Globus pallidus (tissue), 1 donor: Measurements from ENCODE around the gene KCNIP1.

Source experiments
- DNase-seq: peaks from one replicate; pipeline ENCODE4 v3.0.0-alpha.2; 2015; ENCODE audit warnings: low spot score

KCNIP1 gene

GRCh38 chr5:170629566-170630175 is 125.9 kb downstream of the KCNIP1 start:
- DNase-seq, result no peak

DNA sequence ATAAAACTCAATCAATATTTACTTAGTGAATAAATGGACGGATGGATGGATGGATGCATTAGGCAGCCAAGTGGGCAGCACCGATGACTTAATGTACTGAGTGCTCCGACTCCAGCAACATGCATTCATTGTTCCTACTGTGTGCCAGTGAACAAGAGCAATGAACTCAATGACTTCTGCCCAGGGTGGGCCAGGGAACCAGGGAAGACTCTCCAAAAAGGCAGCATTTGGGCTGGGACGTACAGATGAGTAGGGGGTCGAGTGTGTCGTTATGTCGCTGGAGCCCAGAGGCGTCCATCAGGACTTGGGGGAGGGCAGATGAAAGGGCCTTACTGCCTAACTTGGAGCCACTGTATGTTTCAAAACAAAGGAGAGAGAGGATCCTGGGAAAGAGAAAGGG is 126.4 kb downstream of the KCNIP1 start:
- DNase-seq, result no peak

- peak; percentile 51 for DNase-seq
These were observed 126.9 kb downstream of the KCNIP1 start for GRCh38 chr5:170630711-170631141.

GRCh38 chr5:170631466-170632195 is 127.8 kb downstream of the KCNIP1 start:
- peak; percentile 47 for DNase-seq

DNA sequence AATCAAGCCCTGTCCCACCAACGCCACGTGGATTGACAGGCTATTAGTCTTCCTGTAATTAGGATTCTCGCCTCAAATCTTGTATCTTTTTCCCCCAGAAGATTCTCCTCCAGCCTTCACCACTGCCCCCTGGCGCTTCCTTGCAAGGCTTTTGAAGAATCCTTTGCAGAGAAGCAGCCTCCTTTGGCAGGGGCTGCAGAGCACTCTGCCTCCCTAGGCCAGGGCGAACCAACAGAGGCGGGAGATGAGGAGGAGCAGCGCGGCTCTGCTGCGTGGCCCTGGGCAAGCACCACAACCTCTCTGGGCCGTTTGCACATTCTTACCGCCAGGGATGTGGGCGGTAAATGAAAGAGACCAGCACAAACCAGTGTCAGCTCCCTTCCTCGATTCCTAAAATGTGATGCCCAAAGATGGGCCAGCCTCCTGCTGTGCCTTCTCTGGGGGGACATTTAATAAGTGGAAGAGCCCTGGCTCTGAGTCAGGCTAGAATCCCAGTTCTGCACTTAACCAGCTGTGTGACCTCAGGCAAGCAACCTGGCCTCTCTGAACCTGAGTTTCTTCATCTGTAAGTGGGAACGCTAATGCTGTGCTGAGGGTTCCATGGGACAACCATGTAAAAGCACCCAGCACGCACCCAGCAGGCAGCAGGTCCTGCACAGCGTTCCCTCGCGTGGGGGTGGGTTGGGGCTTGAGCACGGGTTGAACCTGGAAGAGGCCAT is 128.6 kb downstream of the KCNIP1 start:
- DNase-seq, result no peak

GRCh38 chr5:170632985-170633234 is 129.1 kb downstream of the KCNIP1 start:
- no peak for DNase-seq

DNA sequence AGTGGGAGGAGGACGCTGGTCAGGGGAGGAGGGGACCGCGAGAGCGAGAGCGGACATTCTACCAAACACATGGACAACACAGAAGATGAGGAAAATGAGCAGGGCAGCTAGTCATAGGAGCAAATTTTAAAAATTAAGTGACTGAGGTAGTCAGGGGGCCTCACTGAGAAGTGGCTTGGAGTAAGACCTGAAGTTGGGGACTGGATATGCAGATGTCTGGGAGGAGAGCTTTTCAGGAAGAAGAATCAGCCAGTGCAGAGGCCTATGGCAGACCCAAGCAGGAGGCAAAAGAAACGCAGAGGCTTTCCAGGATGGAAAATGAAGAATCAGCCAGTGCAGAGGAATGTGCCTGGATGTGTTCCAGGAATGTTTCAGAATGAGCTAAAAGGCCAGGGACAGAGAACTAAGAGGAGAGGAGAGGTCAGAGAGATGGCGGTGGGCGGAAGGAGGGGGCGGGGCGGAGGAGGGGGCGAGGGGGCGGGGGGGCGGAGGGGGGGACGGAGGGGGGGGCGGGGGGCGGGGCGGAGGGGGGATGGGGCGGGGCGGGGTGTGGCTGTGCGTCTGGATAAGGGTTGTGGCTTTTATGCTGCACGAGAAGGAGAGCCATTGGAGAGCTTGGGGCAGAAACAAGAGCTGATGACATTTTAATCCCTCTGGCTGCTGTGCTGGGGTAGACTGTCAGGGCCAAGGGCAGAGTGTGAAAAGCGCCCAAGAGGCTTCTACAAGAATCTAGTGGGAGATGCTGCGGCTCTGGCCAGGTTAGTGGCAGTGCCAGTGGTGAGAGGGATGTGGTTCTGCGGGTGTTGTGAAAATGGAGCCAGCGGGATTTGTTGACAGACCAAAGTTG is 129.6 kb downstream of the KCNIP1 start:
- DNase-seq, result peak; percentile 36

GRCh38 chr5:170634256-170634990 is 130.6 kb downstream of the KCNIP1 start:
- DNase-seq, result no peak

DNA sequence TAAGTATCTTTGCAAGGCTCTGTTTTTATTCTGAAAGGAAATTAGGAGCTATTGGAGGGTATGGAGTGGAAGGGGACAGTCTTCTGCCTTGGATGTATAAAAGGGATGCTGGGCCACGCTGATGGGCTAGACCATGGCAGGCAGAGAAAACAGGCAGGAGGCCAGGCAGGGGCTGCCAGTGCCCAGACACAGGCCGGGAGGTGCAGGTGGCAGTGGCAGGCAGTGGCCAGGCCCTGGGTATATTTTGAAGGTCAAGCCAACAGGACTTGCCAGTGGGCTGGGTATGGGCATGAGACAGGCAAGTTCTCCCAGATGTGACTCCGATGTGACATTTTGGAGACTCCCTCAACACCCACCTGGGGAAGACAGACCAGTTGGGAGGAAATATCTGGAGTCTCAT is 131.9 kb downstream of the KCNIP1 start:
- no peak for DNase-seq

DNA sequence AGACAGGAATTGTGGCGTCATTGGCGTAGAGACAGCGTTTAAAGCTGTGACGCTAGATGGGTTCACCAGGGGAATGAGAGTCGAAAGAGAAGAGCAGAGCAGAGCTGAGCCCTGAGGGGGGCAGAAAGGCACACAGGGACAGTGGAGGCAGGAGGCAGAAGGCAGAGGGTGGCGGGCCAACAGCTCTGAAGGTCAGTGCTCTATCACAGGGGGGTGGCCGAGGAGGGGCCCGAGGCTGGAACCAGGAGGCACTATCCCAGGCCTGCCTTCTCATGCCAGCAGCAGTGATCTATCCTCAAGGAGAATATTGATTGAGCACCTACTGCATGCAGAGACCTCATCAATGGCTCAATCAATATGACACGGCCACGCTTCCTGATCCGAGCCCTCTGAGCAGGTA is 132.4 kb downstream of the KCNIP1 start:
- no peak for DNase-seq

- no peak for DNase-seq
These were observed 133.1 kb downstream of the KCNIP1 start for GRCh38 chr5:170636801-170637477.

GRCh38 chr5:170638051-170638450 is 134.2 kb downstream of the KCNIP1 start:
- DNase-seq, result no peak

DNA sequence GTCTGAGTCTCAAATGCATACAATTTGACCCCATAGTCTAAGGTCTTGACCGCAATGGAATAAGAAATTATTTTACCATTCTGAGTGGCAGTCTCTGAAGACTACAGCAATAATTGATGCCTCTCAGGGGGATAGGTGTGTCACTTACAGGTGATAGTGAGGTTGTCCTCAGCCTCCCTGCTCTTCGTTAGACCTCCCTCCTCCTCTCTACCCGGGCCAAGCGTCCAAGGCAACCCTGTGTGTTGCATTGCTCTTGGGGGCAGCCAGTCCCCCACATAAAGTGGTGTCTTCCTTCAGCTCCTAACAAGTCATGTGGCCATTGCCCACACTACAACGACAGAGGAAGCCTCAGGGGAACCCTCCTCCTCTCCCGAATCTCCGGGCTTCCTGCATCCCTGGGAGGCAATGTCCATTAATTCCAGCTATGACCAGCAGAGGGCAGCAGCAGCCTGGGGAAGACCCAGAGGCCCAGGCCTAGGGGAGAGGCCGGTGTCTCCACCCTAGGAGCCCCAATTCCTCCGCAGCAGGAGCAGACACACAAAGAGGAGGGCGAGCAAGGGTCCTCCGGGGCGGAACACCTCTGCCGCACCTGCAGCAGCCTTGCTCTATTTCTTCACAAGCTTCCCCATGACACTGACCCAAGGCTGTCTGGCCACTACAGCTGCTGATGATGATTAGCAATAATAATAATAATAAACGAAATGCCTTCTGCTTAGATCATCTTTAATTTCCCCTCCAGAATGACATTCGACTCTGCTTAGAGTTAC is 134.8 kb downstream of the KCNIP1 start:
- no peak for DNase-seq

GRCh38 chr5:170639221-170639925 is 135.6 kb downstream of the KCNIP1 start:
- no peak for DNase-seq

GRCh38 chr5:170640731-170641588 is 137.1 kb downstream of the KCNIP1 start:
- no peak for DNase-seq

DNA sequence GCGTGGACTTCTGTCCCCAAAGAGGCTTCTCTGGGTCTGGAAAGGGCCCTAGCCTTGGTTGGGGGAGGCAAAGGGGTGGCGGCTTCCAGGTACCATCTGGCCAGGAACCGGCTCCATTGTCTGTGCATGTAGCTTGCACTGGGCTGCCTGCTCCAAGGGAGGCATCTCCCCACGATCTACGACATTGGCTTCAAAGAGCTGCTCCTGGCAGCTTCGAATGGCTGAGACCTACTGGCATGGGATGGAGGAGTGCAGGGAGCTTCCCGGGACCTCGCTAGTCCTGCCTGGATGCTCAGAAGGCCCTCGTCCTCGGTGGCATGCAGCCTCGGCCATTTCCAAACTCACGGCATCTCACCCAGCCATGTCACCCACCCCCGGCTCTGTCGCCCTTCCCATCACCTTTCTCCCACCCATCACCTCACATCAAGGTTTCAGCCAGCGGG is 137.8 kb downstream of the KCNIP1 start:
- DNase-seq, result no peak

DNA sequence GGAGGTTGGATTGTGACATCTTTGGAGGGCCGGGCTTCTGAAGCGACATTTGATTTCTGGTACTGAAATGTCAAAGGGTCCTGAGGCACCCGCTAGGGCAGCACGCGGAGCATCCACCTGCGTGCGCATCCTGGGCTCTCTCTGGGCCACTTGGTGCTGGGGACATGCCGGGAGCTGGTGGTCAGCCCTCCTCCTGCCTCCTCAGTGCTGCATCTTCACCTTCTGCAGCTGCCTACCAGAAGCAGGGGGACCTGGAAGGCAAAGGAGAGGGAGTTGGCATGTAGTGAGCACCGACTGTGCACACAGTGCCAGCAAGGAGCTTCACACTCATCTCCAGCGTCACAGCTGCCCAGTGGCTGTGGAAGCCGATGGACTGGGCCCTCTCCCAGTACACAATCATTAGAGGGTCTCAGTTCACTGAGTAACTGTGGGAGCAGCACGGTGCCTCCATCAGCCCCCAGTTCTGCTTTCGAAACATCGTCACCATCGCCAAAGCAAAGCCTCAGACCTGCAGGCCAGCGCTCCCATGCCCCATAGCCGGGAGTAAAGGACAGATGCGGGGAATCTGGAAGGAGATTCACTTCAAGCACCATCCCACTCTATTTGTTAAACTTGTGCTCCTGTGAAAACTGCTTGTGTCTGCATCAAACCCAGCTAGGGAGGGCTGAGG is 138.4 kb downstream of the KCNIP1 start:
- DNase-seq, result no peak

- no peak for DNase-seq
These were observed 139.1 kb downstream of the KCNIP1 start for GRCh38 chr5:170642776-170643436.
